Measurements from ENCODE around the gene TERF2IP. TPM values are rescaled to one million over a fixed set of nuclear protein-coding genes. Genes with fewer than 3 reads are reported as not detected.
A peak's percentile ranks its signal among the peaks of the same experiment; 100 is the strongest.

TERF2IP gene
- total and polyA plus RNA-seq, 2 of the 13 experiments (the other 11 are each of a cell fraction or from before 2014, with no cell fraction given): 26.4 to 50.2 TPM

DNA sequence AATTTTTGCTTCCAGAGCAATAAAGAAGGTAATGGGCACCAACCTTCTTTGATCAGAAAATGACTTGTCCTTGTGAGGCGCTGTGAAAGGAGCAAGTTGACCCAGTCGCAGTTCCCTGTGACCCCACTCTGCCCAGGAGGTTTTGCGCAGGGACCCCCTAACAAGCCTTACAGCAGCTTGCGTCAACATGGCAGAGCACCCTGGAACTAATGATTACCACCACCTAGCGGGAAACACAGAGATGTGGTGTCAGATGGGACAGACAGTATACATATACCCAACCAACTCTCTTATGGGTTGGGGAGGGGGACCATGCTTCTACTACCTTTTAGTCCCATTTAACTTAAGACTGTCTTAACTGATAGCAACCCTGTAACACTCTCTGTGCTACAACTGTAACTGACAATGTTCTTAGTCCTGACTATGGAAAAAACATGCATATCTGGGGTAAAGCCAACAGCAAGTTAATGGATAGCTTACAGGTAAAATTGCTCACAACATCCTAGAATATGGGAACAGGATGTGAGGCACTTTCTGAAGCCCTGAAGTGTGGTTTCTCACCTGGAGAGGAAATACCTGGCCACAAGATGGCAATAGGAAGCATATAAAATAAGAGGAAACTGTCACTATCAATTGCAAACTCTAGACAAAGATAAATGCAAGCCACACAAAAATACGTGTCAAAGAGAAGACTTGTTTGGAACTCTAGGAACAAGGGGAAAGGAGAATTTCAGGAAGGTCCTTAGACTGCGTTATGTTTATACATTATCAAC is 3.1 kb upstream of the TERF2IP start:
- Histone ChIP-seq H3K4me2 (ENCODE audit: low read depth, low read length) (no peak overlapping the region; the same call in 1 of the 2 replicates), H3K9ac (ENCODE audit: insufficient read depth, low read depth, low read length) (no peak overlapping the region), H3K36me3 (replicated peaks in 1 of 2; ENCODE audit: control insufficient read depth in 1 of 2, insufficient read depth in 2 of 2, low read length in 2 of 2) (peaks cover 19 to 55% of the 10 kb centered on the region in 2 experiments), H2AFZ (ENCODE audit: low read length) (no peak overlapping the region), H3K79me2 (ENCODE audit: insufficient read depth, low read length) (peaks cover 71% of the 10 kb centered on the region), H3K9me3 (ENCODE audit: low read length) (no peaks in the 10 kb centered on the region), H4K20me1 (ENCODE audit: insufficient read depth, low read length) (peaks cover 14% of the 10 kb centered on the region), H3K27me3 (ENCODE audit: control insufficient read depth in 1 of 2, insufficient read depth in 2 of 2, low read length in 2 of 2) (no peaks in the 10 kb centered on the region; a peak in 1 of 5 replicates), H3K4me3 (replicated peaks in 1 of 3; ENCODE audit: insufficient read depth in 1 of 3, low read depth in 2 of 3, low read length in 3 of 3) (no peak overlapping the region), H3K27ac (ENCODE audit: extremely low read length, insufficient read depth, low read length) (no peak overlapping the region), H3K4me1 (ENCODE audit: insufficient read depth, low read length) (peaks cover 30% of the 10 kb centered on the region)
- TF ChIP-seq WIZ (CRISPR knock-in tag; IDR thresholded peaks at IDR 0.05): no peak
- 0 out of 2 replicates have a peak, but pooled peaks have one; percentile 2 for TF ChIP-seq SRF (IDR thresholded peaks at IDR 0.05; ENCODE audit: low read depth, low read length)
- TF ChIP-seq ZEB1 (IDR thresholded peaks at IDR 0.05; ENCODE audit: insufficient replicate concordance, low read depth): peak; percentile 56
- 97% methylated on average over 7 of the region's 7 CpGs for WGBS (ENCODE audit: low lambda C conversion rate)
- intact Hi-C loops (cut with micrococcal nuclease; ENCODE audit: unreplicated experiment) (loop anchor here (1.0 to 5.0 kb wide), 2 partner anchors 77 to 120 kb away; partner anchors contain the start of gene GABARAPL2), in situ Hi-C loops (cut with HindIII; ENCODE audit: extremely low pct_ligation_motif_present, low pct_unique_long_range_greater_than_20kb) (loop anchor here (5.0 kb wide), 1 partner anchor 118 kb away; no protein-coding TSS in a partner anchor)
- CTCF ChIA-PET (ENCODE audit: low intra/inter-chr PET ratio, low total read pairs): interaction anchor here (1.2 kb wide), 1 partner anchor 120 kb away, joined by 4 read pairs; no protein-coding TSS in a partner anchor
- DNase-seq (ENCODE audit: low spot score) (no peak), FAIRE-seq (no peak), ATAC-seq (no peak)
- no TSS peak for BruUV-seq (replicated peaks)
- POLR2A ChIA-PET: no interaction called here

DNA sequence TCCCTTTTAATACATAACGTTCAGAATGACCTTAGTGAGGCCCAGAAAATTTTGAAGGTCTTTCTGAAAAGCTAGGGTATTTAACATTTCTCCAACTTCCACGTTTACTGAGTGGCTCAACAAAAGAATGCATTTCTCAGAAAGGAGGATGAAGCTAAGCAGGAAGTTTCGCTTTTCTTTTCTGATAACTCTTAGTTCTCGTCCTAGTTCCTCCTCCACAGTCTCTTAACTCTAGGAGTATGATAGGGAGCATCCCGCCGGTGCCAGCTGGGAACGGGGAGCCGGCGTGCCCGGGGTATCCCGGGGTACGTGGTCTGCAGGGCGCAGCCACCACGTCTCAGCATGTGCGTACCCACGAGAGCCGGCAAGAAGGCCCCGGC is 471 bp upstream of the TERF2IP start:
- ATAC-seq (peak; percentile 51), DNase-seq (ENCODE audit: low spot score) (no peak), FAIRE-seq (no peak)
- Histone ChIP-seq H4K20me1 (ENCODE audit: insufficient read depth, low read length) (peaks cover 40% of the 10 kb centered on the region), H3K9ac (ENCODE audit: insufficient read depth, low read depth, low read length) (peak overlapping the region; percentile 94), H3K36me3 (replicated peaks in 1 of 2; ENCODE audit: control insufficient read depth in 1 of 2, insufficient read depth in 2 of 2, low read length in 2 of 2) (peaks cover 3 to 29% of the 10 kb centered on the region in 2 experiments), H3K9me3 (ENCODE audit: low read length) (no peaks in the 10 kb centered on the region), H2AFZ (ENCODE audit: low read length) (no peak overlapping the region), H3K27ac (ENCODE audit: extremely low read length, insufficient read depth, low read length) (peak overlapping the region; percentile 93), H3K79me2 (ENCODE audit: insufficient read depth, low read length) (peaks cover 92% of the 10 kb centered on the region), H3K4me3 (replicated peaks in 1 of 3; ENCODE audit: insufficient read depth in 1 of 3, low read depth in 2 of 3, low read length in 3 of 3) (peak overlapping the region; percentile 82 to 96 (median 93)), H3K27me3 (ENCODE audit: control insufficient read depth in 1 of 2, insufficient read depth in 2 of 2, low read length in 2 of 2) (no peaks in the 10 kb centered on the region; a peak in 1 of 5 replicates), H3K4me2 (ENCODE audit: low read depth, low read length) (peak overlapping the region; percentile 87), H3K4me1 (ENCODE audit: insufficient read depth, low read length) (peaks cover 55% of the 10 kb centered on the region)
- CTCF ChIA-PET (ENCODE audit: low intra/inter-chr PET ratio, low total read pairs): no interaction called here
- in situ Hi-C loops (cut with HindIII; ENCODE audit: extremely low pct_ligation_motif_present, low pct_unique_long_range_greater_than_20kb): loop anchor here (5.0 kb wide), 1 partner anchor 115 kb away; no protein-coding TSS in a partner anchor
- intact Hi-C loops (cut with micrococcal nuclease; ENCODE audit: unreplicated experiment): loop anchor here (5.0 kb wide), 1 partner anchor 80 kb away; the partner anchor contains the start of gene GABARAPL2
- POLR2A ChIA-PET: interaction anchor here (0.7 to 2.9 kb wide), 13 partner anchors 9 to 342 kb away, joined by 3 to 28 read pairs (median 5); partner anchors contain the start of genes ADAT1, CFDP1, GABARAPL2 and TMEM231
- TSS peak; percentile 76 for BruUV-seq (replicated peaks)
- 4% methylated on average over 18 of the region's 18 CpGs for whole genome bisulfite sequencing (ENCODE audit: low lambda C conversion rate)
- TF ChIP-seq ONECUT2 (CRISPR knock-in tag; IDR thresholded peaks at IDR 0.05): 0 out of 2 replicates have a peak, but pooled peaks have one; percentile 20
- TF ChIP-seq ZEB1 (IDR thresholded peaks at IDR 0.05; ENCODE audit: insufficient replicate concordance, low read depth): peak; percentile 17
- TF ChIP-seq, protein P1, sequence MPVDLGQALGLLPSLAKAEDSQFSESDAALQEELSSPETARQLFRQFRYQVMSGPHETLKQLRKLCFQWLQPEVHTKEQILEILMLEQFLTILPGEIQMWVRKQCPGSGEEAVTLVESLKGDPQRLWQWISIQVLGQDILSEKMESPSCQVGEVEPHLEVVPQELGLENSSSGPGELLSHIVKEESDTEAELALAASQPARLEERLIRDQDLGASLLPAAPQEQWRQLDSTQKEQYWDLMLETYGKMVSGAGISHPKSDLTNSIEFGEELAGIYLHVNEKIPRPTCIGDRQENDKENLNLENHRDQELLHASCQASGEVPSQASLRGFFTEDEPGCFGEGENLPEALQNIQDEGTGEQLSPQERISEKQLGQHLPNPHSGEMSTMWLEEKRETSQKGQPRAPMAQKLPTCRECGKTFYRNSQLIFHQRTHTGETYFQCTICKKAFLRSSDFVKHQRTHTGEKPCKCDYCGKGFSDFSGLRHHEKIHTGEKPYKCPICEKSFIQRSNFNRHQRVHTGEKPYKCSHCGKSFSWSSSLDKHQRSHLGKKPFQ (CRISPR knock-in tag; IDR thresholded peaks at IDR 0.05; ENCODE audit: insufficient replicate concordance): peak; percentile 18
- TF ChIP-seq ZNF256 (CRISPR knock-in tag; conservative IDR thresholded peaks at IDR 0.05): no peak
- TF ChIP-seq RARG (CRISPR knock-in tag; IDR thresholded peaks at IDR 0.05; ENCODE audit: low read depth): 0 out of 2 replicates have a peak, but pooled peaks have one; percentile 11
- TF ChIP-seq ZFP90 (CRISPR knock-in tag; IDR thresholded peaks at IDR 0.05; ENCODE audit: borderline replicate concordance): 0 out of 2 replicates have a peak, but pooled peaks have one; percentile 24
- TF ChIP-seq ZIK1 (CRISPR knock-in tag; IDR thresholded peaks at IDR 0.05; ENCODE audit: borderline replicate concordance, low read depth): 0 out of 2 replicates have a peak, but pooled peaks have one; percentile 2

Data from HepG2 (cell line).